Activated T-cell treated with anti-CD3 and anti-CD28 coated beads, Interleukin-2, amount 50 U/mL, for 24 hours (primary cell): Measurements from ENCODE around the gene CEP72.
"Not testable (repeated sequence)": the region's sequence is repeated elsewhere in the genome, so short reads cannot be mapped to it uniquely, and the experiment has no call there.

ENCODE experiments used
- DNase-seq: peaks from one replicate; pipeline ENCODE4 v3.0.0-alpha.2; 2020
- H3K27ac Mint-ChIP-seq: 2 replicates; pipeline ENCODE4 v1.8.0; 2020; ENCODE audit warnings: mild to moderate bottlenecking, mixed read lengths
- H3K27me3 Mint-ChIP-seq: 2 replicates; pipeline ENCODE4 v1.8.0; 2020; ENCODE audit warnings: mixed read lengths
- H3K36me3 Mint-ChIP-seq: 2 replicates; pipeline ENCODE4 v1.8.0; 2020; ENCODE audit warnings: low read depth, mixed read lengths
- H3K4me1 Mint-ChIP-seq: 2 replicates; pipeline ENCODE4 v1.8.0; 2020; ENCODE audit warnings: low read depth, mixed read lengths
- H3K4me3 Mint-ChIP-seq: 2 replicates; pipeline ENCODE4 v1.8.0; 2020; ENCODE audit warnings: mild to moderate bottlenecking, moderate library complexity, mixed read lengths
- H3K9me3 Mint-ChIP-seq: 2 replicates; pipeline ENCODE4 v1.8.0; 2020; ENCODE audit warnings: mixed read lengths

CEP72 gene

GRCh38 chr5:696753-697702, 84.9 kb downstream of the CEP72 start:
- H3K4me1 Mint-ChIP-seq, H3K4me3 Mint-ChIP-seq, H3K36me3 Mint-ChIP-seq, DNase-seq, H3K27ac Mint-ChIP-seq, H3K27me3 Mint-ChIP-seq, H3K9me3 Mint-ChIP-seq: not testable (repeated sequence)
